MM.1S (cell line): ENCODE results near the gene SLC39A6.

Source experiments
- CTCF ChIP-seq: fragments of 300-600 bp; sonication (generic); IDR thresholded peaks from 2 replicates; pipeline ENCODE4 v1.5.1; 2016; ENCODE audit warnings: antibody characterized with exemption, low read length, mixed read lengths
- EZH2phosphoT487 ChIP-seq: fragments of 300-600 bp; sonication (generic); IDR thresholded peaks from 2 replicates; pipeline ENCODE4 v1.6.1; 2018; ENCODE audit warnings: antibody characterized with exemption, low read length

- TF ChIP-seq EZH2phosphoT487 (no peak), CTCF (no peak)
These were observed 40.8 kb upstream of the SLC39A6 start for GRCh38 chr18:36169938-36170337.
